NCI-H1105 treated with DMSO at 0.1 percent for 48 hours (cell line): Measurements from ENCODE around the gene BCCIP.

Experiments used
- DNase-seq: peaks from one replicate; lab custom pipeline; 2025; lab: John Stamatoyannopoulos, UW

Gene BCCIP

DNA sequence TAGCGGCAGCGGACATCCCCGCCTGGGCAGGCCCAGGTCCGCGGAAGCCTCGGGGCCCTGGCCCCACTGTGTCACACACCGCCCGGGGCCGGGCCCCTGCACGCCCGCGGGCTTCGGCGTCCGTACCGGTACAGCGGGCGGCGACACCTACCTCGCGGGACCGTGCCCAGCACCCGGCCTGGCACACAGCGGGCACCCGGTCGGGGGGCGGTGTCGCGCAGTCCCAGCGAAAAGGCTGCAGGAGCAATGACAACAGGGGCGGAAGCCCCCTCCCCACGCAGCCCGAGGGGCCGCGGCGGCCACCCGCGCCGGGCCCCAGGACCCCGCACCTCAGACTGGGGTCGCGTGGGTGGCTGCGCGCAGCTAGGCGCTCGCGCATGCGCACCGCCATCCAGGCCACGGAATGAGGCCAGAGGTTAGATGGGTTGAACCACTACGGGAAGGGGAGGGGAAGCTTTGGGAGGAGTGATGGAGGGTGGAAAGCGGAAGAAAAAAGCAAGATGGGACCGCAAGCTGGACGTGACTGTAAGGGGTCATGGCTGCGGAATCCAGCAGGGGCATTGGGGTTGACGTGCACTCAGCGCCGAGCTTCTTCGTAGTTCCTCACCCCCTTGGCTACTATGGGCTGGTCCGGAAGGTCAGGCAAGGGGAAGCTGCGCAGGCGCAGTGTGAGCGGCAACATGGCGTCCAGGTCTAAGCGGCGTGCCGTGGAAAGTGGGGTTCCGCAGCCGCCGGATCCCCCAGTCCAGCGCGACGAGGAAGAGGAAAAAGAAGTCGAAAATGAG is at the start of gene BCCIP, which contains the start of gene UROS:
Gene BCCIP, plus strand, starts transcription at position 669 of the 785 bp plus-strand sequence. Its CDS starts 12 bp downstream, at position 681.
Gene UROS, minus strand, starts transcription at position 381 of the 785 bp plus-strand sequence. CDS start 6,759 bp downstream, outside the sequence.
- peak; percentile 72 for DNase-seq

GRCh38 chr10:125773687-125774543 is 49.4 kb upstream of the BCCIP start:
- no peak for DNase-seq

DNA sequence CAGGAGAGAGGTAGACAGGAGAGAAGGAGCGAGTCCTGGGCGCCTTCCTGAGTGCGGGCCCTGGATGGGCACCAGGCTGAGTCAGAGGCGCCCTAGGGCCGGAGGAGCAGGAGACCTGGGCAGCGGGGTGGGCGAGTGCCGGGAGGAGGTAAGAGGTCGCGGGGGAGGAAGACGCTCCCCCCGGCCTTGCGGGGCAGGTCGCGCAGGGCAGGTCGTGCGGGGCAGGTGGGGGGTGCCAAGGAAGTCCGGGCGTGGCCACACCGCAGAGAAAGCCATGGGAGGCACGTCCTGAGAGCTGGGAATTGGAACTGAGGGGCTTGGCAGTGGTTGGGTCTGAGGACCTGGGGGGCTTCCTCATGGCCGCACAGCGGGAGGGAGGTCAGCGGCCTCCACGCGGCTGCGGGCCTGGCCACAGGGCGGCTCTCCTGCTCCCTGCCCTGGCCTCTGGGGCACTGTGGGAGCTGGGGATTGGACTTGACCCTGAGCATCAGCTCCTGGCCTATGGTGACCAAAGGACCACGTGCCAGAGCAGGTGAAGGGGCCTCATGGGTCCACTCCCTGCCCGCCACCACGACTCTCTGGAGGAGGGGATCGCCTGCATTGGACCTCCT is 48.7 kb upstream of the BCCIP start:
- DNase-seq, result no peak

DNA sequence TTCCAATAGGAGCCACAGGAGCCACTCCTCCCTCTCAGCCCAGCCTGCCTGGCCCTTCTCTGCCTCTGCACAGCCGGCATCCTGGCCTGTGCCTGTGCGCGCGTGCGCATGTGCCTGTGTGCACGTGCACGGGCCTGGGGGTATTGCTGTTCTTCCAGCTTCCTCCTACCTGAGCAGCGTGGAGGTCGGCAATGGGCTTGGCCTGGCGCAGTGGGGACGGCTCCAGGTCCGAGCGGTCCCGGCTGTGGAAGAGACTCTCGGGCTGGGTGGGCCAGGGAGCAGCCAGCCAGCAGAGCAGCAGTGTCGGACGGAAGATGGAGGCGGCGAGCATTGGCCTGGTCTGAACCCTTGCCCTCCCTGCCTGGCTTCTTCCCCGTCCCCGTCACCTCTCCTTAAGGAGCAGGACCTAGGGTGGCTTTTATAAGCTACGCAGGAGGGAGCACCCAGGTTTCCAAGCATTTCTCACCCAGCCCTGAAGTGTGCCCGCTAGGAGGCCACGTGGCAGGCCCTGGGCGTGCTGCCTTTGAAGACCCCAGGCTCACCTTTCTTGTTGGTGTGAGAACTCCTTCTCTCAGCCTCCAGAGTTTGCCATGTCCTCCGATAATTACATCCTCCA is 47.7 kb upstream of the BCCIP start, which contains the start of gene MMP21:
Gene MMP21, minus strand, starts transcription at position 331 of the 616 bp plus-strand sequence. Its CDS starts 0 bp downstream, at position 331.
- DNase-seq, result no peak

DNA sequence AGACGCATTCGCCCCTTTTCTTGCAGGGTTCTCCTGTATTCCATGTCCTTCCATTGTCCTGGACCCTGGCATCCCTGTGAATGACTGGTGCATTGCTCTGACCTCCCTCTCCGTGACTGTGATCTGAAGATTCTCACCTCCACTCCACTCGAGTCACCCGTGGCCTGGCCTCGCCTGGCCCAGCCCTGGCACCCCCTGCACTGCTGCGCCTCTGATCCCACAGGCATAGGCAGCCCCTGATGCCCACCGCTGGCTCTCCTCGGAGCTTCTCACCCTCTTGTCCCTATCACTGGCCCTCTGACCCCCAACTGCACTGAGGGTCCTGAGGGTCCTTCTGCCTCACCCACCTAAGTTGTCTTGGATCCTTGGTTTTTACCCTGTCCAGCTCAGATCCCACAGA is 45.5 kb upstream of the BCCIP start:
- DNase-seq, result no peak

GRCh38 chr10:125778556-125778955 is 44.8 kb upstream of the BCCIP start:
- no peak for DNase-seq

- no peak for DNase-seq
Observed at GRCh38 chr10:125779403-125780327, 43.7 kb upstream of the BCCIP start.

DNA sequence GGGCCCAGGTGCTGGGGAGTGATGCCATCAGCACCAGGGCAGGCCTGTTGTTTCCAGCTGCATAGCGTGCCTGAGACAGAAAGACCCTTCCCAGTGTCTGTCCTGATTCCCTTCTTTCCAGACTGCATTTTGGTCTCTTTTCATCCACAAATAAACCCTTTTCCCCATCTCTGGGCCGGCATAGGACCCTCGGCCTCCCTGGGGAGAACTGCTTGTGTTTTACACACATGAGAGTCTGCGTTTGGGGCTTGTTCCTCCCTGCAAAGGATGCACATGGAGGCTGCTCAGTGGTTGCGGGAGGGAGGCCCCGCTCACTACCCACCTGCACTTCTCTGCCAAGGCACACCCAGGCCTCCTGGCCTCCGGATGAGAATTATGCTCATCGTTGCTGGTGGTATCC is 42.0 kb upstream of the BCCIP start:
- DNase-seq, result no peak

DNA sequence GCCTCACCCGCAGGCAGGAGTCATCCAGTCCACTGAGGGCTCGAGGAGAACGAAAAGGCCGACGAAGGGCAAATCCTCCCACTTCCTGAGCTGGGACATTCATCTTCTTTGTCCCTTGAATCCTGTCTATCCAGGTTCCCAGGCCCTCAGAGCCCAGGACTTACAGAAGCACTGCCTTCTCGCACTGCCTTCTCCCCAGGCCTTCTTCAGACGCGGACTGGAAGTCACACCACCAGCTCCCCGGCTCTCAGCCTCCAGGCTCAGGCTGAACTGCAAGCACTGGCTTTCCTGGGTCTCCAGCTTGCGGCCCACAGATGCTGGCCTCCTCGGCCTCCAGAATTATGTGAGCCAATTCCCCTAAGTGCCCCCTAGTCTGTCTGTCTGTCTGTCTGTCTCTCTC is 41.3 kb upstream of the BCCIP start:
- no peak for DNase-seq

- no peak for DNase-seq
Observed at GRCh38 chr10:125782616-125783015, 40.7 kb upstream of the BCCIP start.

GRCh38 chr10:125783408-125783807 is 39.9 kb upstream of the BCCIP start:
- no peak for DNase-seq

DNA sequence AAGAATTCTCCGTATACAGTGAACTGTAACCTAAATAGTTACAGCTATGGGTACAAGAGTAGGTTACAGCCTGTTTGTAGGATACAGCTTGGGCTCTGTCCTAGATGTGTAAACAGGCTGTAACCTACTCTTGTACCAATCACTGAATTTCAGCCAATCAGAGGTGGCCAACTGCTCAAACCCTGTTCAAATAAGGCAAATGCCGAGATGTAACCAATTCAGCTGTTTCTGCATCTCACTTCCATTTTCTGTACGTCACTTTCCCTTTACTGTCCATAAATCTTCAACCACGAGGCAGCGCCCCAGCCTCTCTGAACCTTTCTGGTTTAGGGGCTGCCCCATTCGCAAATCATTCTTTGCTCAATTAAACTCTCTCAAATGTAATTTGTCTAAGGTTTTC is 39.4 kb upstream of the BCCIP start:
- DNase-seq, result no peak

DNA sequence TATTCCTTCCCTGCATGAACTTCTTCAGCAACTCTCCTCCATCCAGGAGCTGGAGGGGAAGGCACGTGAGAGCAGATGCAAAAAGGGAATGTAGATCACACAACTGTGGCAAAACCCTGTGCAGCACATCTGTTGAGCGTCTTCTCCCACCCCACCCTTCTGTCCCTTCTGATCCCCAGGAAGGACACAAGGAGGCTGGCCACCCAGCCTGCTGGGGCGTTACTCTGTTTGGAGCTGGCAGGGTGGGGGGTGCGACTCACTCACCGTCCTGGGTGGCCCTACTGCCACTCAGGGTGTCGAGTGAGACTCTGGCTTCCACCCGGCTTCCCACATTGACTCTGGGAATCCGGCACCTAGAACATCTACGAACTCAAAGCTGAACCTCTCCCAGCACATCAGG is 37.6 kb upstream of the BCCIP start:
- no peak for DNase-seq

- DNase-seq, result no peak
Observed at GRCh38 chr10:125788156-125789034, 35.0 kb upstream of the BCCIP start.

GRCh38 chr10:125792342-125793300 is 30.7 kb upstream of the BCCIP start:
- no peak for DNase-seq

GRCh38 chr10:125795128-125795527 is 28.2 kb upstream of the BCCIP start:
- no peak for DNase-seq

GRCh38 chr10:125795637-125796190 is 27.6 kb upstream of the BCCIP start:
- no peak for DNase-seq

- no peak for DNase-seq
Observed at GRCh38 chr10:125797424-125797823, 25.9 kb upstream of the BCCIP start.
